GM18502 (cell line): Measurements from ENCODE around the gene ACKR3.

ENCODE experiments used
- ATAC-seq: cut with Tn5 transposase; IDR thresholded peaks from one replicate; pipeline ENCODE4 v1.9.1; 2021; ENCODE audit warnings: mild to moderate bottlenecking; ENCODE audit not compliant: unreplicated experiment, poor library complexity

Gene ACKR3

GRCh38 chr2:236566596-236566995 is 3.0 kb upstream of the ACKR3 start:
- no peak for ATAC-seq

GRCh38 chr2:236568068-236568921 is 1.3 kb upstream of the ACKR3 start:
- ATAC-seq = peak; percentile 45

- ATAC-seq = no peak
Observed at GRCh38 chr2:236568922-236569572, 578 bp upstream of the ACKR3 start.

GRCh38 chr2:236570081-236570868 is 650 bp downstream of the ACKR3 start:
- ATAC-seq = no peak

GRCh38 chr2:236571145-236571544 is 1.5 kb downstream of the ACKR3 start:
- ATAC-seq = no peak

GRCh38 chr2:236572482-236572881 is 2.9 kb downstream of the ACKR3 start:
- no peak for ATAC-seq

GRCh38 chr2:236573066-236573929 is 3.7 kb downstream of the ACKR3 start:
- no peak for ATAC-seq

- ATAC-seq = no peak
Observed at GRCh38 chr2:236574000-236574399, 4.4 kb downstream of the ACKR3 start.

- ATAC-seq = no peak
Observed at GRCh38 chr2:236574424-236575145, 5.0 kb downstream of the ACKR3 start.

- ATAC-seq = no peak
Observed at GRCh38 chr2:236575510-236575909, 5.9 kb downstream of the ACKR3 start.

GRCh38 chr2:236576087-236576486 is 6.5 kb downstream of the ACKR3 start:
- no peak for ATAC-seq

- no peak for ATAC-seq
Observed at GRCh38 chr2:236576953-236577352, 7.3 kb downstream of the ACKR3 start.

GRCh38 chr2:236577481-236578410 is 8.1 kb downstream of the ACKR3 start:
- ATAC-seq = no peak

- ATAC-seq = no peak
Observed at GRCh38 chr2:236578411-236578846, 8.8 kb downstream of the ACKR3 start.

GRCh38 chr2:236579048-236579745 is 9.6 kb downstream of the ACKR3 start:
- no peak for ATAC-seq

GRCh38 chr2:236579746-236580315 is 10.2 kb downstream of the ACKR3 start:
- ATAC-seq = no peak

- ATAC-seq = no peak
Observed at GRCh38 chr2:236580746-236581355, 11.2 kb downstream of the ACKR3 start.
